HL-60 (cell line): Measurements from ENCODE around the gene EFHC2.

Experiments
- DNase-seq, 2 experiments: peaks; one replicate each; pipeline ENCODE4 v3.0.0-alpha.2; 2010 to 2020; ENCODE audit warnings: low read depth in 1 of 2, low spot score in 1 of 2
- H3K27ac ChIP-seq: fragments of 250-450 bp; sonication (Bioruptor Pico); replicated peaks from 2 replicates; pipeline ENCODE4 v1.5.1; 2020; ENCODE audit warnings: mild to moderate bottlenecking, moderate library complexity
- H3K27me3 ChIP-seq: fragments of 250-450 bp; sonication (Bioruptor Pico); 2 replicates; pipeline ENCODE4 v1.5.1; 2021; ENCODE audit warnings: mild to moderate bottlenecking, moderate library complexity; ENCODE audit not compliant: insufficient read depth, poor library complexity, severe bottlenecking
- H3K4me3 ChIP-seq: replicated peaks from 2 replicates; pipeline ENCODE4 v1.5.1; 2011; ENCODE audit warnings: mild to moderate bottlenecking, control low read depth, low read length; ENCODE audit not compliant: insufficient read depth
- CTCF ChIP-seq: IDR thresholded peaks from one replicate; pipeline ENCODE4 v1.5.1; 2011; ENCODE audit warnings: low read length, control low read depth, inconsistent platforms; ENCODE audit not compliant: insufficient read depth
- GABPA ChIP-seq: IDR thresholded peaks from 2 replicates; pipeline ENCODE4 v1.6.1; 2012; ENCODE audit warnings: low read depth
- POLR2AphosphoS5 ChIP-seq: IDR thresholded peaks from 2 replicates; pipeline ENCODE4 v1.6.1; 2012; ENCODE audit warnings: low read depth
- REST ChIP-seq: IDR thresholded peaks from 2 replicates; pipeline ENCODE4 v1.6.1; 2012; ENCODE audit warnings: low read depth; ENCODE audit not compliant: insufficient replicate concordance
- SPI1 ChIP-seq: IDR thresholded peaks from 2 replicates; pipeline ENCODE4 v1.6.1; 2012; ENCODE audit warnings: low read depth, mild to moderate bottlenecking, borderline replicate concordance

Gene EFHC2

GRCh38 chrX:44235534-44235933 lies 107.9 kb downstream of the EFHC2 start:
- Histone ChIP-seq H3K27ac (no peak overlapping the region), H3K4me3 (no peak overlapping the region), H3K27me3 (no peaks in the 10 kb centered on the region)
- TF ChIP-seq SPI1 (no peak), POLR2AphosphoS5 (no peak), REST (no peak)
- no peak for DNase-seq

GRCh38 chrX:44234541-44234940 lies 108.9 kb downstream of the EFHC2 start:
- Histone ChIP-seq H3K27ac (no peak overlapping the region), H3K4me3 (no peak overlapping the region), H3K27me3 (no peaks in the 10 kb centered on the region)
- TF ChIP-seq POLR2AphosphoS5 (no peak), CTCF (no peak), REST (no peak), SPI1 (no peak)
- no peak for DNase-seq

- TF ChIP-seq GABPA (no peak), SPI1 (no peak), REST (no peak), CTCF (no peak), POLR2AphosphoS5 (no peak)
- no peak for DNase-seq
- Histone ChIP-seq H3K4me3 (no peak overlapping the region), H3K27ac (no peak overlapping the region), H3K27me3 (no peaks in the 10 kb centered on the region)
These were observed 109.4 kb downstream of the EFHC2 start for GRCh38 chrX:44234116-44234515.

- H3K4me3 ChIP-seq, result no peak overlapping the region
- H3K27me3 ChIP-seq, result no peaks in the 10 kb centered on the region
- H3K27ac ChIP-seq, result no peak overlapping the region
- TF ChIP-seq REST (no peak), CTCF (no peak), SPI1 (no peak), POLR2AphosphoS5 (no peak)
- no peak for DNase-seq
These were observed 111.4 kb downstream of the EFHC2 start for GRCh38 chrX:44232081-44232480.
